ENCODE results near the gene GARNL3. TPM values are rescaled to one million over a fixed set of nuclear protein-coding genes. Genes with fewer than 3 reads are reported as not detected.

Gene GARNL3
- total RNA-seq, 1 donor from 2014 or later: 32.0 TPM

DNA sequence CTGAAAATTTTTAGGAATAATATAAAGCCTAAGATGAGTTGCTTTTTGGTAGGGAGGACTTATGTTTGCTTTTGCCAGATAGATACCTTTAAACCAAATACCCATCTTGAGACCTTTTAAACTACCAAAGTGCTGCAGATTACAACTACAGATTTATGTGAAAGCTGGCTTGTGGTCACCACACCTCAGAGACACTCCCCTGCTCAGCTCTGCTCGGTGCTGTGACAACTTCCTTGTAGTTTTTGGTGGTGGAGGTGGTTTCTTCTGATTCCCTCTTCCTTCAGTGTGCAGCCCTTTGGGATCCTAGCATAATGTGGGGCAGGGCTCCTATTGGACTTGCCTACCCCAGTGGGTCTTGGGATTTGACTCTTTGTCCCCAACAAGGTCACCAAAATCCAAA, 29.2 kb downstream of the GARNL3 start:
- no peak overlapping the region for H3K4me3 ChIP-seq
- peaks cover 6% of the 10 kb centered on the region for H3K4me1 ChIP-seq
- no peaks in the 10 kb centered on the region for H3K4me1 Mint-ChIP-seq
- no peaks in the 10 kb centered on the region for H3K9me3 ChIP-seq (ENCODE audit: low read depth)
- H3K9me3 Mint-ChIP-seq: no peaks in the 10 kb centered on the region
- H3K36me3 ChIP-seq: no peaks in the 10 kb centered on the region
- H3K36me3 Mint-ChIP-seq: peaks cover 3% of the 10 kb centered on the region
- TF ChIP-seq CTCF (IDR thresholded peaks at IDR 0.05): no peak
- TF ChIP-seq EZH2 (IDR thresholded peaks at IDR 0.05): no peak
- TF ChIP-seq EZH2phosphoT487 (IDR thresholded peaks at IDR 0.05): no peak
- H3K27ac ChIP-seq: no peak overlapping the region
- no peaks in the 10 kb centered on the region for H3F3A ChIP-seq (ENCODE audit: low read depth)
- H3K4me2 ChIP-seq: no peak overlapping the region
- no peak overlapping the region for H3K4me3 Mint-ChIP-seq
- no peak for DNase-seq (ENCODE audit: low spot score)
- H2AFZ ChIP-seq (replicated peaks): no peak overlapping the region
- H3K27me3 ChIP-seq: no peaks in the 10 kb centered on the region
- H3K27ac Mint-ChIP-seq: no peak overlapping the region
- H4K20me1 ChIP-seq (ENCODE audit: low read depth): no peaks in the 10 kb centered on the region
- no peaks in the 10 kb centered on the region for H3K27me3 Mint-ChIP-seq (ENCODE audit: insufficient read depth, low read depth)
- H3K9ac ChIP-seq: no peak overlapping the region
- no peaks in the 10 kb centered on the region for H3K79me2 ChIP-seq (ENCODE audit: low read depth)

GRCh38 chr9:127295005-127295404, 30.4 kb downstream of the GARNL3 start:
- Histone ChIP-seq H3K36me3 (no peaks in the 10 kb centered on the region), H3K4me3 (no peak overlapping the region), H3F3A (ENCODE audit: low read depth) (no peaks in the 10 kb centered on the region), H3K4me2 (no peak overlapping the region), H3K9ac (no peak overlapping the region), H3K27me3 (no peaks in the 10 kb centered on the region), H3K4me1 (peaks cover 6% of the 10 kb centered on the region), H2AFZ (replicated peaks) (no peak overlapping the region), H3K27ac (no peak overlapping the region), H3K9me3 (ENCODE audit: low read depth) (no peaks in the 10 kb centered on the region), H4K20me1 (ENCODE audit: low read depth) (no peaks in the 10 kb centered on the region), H3K79me2 (ENCODE audit: low read depth) (no peaks in the 10 kb centered on the region)
- Mint-ChIP-seq H3K27me3 (ENCODE audit: insufficient read depth, low read depth) (no peaks in the 10 kb centered on the region), H3K27ac (no peak overlapping the region), H3K4me3 (no peak overlapping the region), H3K4me1 (peaks cover 2% of the 10 kb centered on the region), H3K9me3 (no peaks in the 10 kb centered on the region), H3K36me3 (peaks cover 4% of the 10 kb centered on the region)
- no peak for DNase-seq (ENCODE audit: low spot score)
- TF ChIP-seq EZH2phosphoT487 (IDR thresholded peaks at IDR 0.05) (no peak), EZH2 (IDR thresholded peaks at IDR 0.05) (no peak), CTCF (IDR thresholded peaks at IDR 0.05) (no peak)

- H3K36me3 ChIP-seq: no peaks in the 10 kb centered on the region
- Mint-ChIP-seq H3K4me1 (peaks cover 10% of the 10 kb centered on the region), H3K27ac (no peak overlapping the region), H3K4me3 (no peak overlapping the region), H3K27me3 (ENCODE audit: insufficient read depth, low read depth) (peaks cover 2% of the 10 kb centered on the region), H3K9me3 (no peaks in the 10 kb centered on the region), H3K36me3 (peaks cover 3% of the 10 kb centered on the region)
- no peak overlapping the region for H2AFZ ChIP-seq (replicated peaks)
- H3K4me3 ChIP-seq: no peak overlapping the region
- H3K4me2 ChIP-seq: no peak overlapping the region
- H3K27me3 ChIP-seq: no peaks in the 10 kb centered on the region
- TF ChIP-seq CTCF (IDR thresholded peaks at IDR 0.05) (no peak), EZH2 (IDR thresholded peaks at IDR 0.05) (no peak), EZH2phosphoT487 (IDR thresholded peaks at IDR 0.05) (no peak)
- H4K20me1 ChIP-seq (ENCODE audit: low read depth): no peaks in the 10 kb centered on the region
- H3K9ac ChIP-seq: no peak overlapping the region
- H3F3A ChIP-seq (ENCODE audit: low read depth): no peaks in the 10 kb centered on the region
- H3K9me3 ChIP-seq (ENCODE audit: low read depth): no peaks in the 10 kb centered on the region
- H3K79me2 ChIP-seq (ENCODE audit: low read depth): no peaks in the 10 kb centered on the region
- H3K4me1 ChIP-seq: no peaks in the 10 kb centered on the region
- DNase-seq (ENCODE audit: low spot score): no peak
- H3K27ac ChIP-seq: no peak overlapping the region
Measured at GRCh38 chr9:127300886-127301447, 36.4 kb downstream of the GARNL3 start.
